Trophoblast cell (in vitro differentiated cells and primary cell): ENCODE results near the gene RPTOR.

ENCODE experiments used
- DNase-seq, 2 donors: peaks; one replicate each; pipeline ENCODE4 v3.0.0-alpha.2; 2016
- H2AFZ ChIP-seq: 2 replicates; pipeline ENCODE4 v1.6.1; 2013; ENCODE audit warnings: low read length, moderate library complexity, mild to moderate bottlenecking; ENCODE audit not compliant: insufficient read depth, poor library complexity
- H2AK5ac ChIP-seq: 2 replicates; pipeline ENCODE4 v1.6.1; 2013; ENCODE audit warnings: mild to moderate bottlenecking, low read length
- H2BK120ac ChIP-seq: 2 replicates; pipeline ENCODE4 v1.6.1; 2013; ENCODE audit warnings: low read length, mild to moderate bottlenecking, moderate library complexity; ENCODE audit not compliant: insufficient read depth, poor library complexity
- H2BK12ac ChIP-seq: 2 replicates; pipeline ENCODE4 v1.6.1; 2013; ENCODE audit warnings: mild to moderate bottlenecking, low read length, moderate library complexity
- H2BK5ac ChIP-seq: 2 replicates; pipeline ENCODE4 v1.6.1; 2013; ENCODE audit warnings: low read length, low read depth, moderate library complexity, mild to moderate bottlenecking; ENCODE audit not compliant: poor library complexity
- H3K14ac ChIP-seq: 2 replicates; pipeline ENCODE4 v1.6.1; 2013; ENCODE audit warnings: mild to moderate bottlenecking, low read length
- H3K18ac ChIP-seq: 2 replicates; pipeline ENCODE4 v1.6.1; 2013; ENCODE audit warnings: mild to moderate bottlenecking, low read length
- H3K23ac ChIP-seq: 2 replicates; pipeline ENCODE4 v1.6.1; 2013; ENCODE audit warnings: low read length
- H3K27ac ChIP-seq: 2 replicates; pipeline ENCODE4 v1.5.1; 2013; ENCODE audit warnings: low read depth, mild to moderate bottlenecking, inconsistent platforms, low read length, moderate library complexity
- H3K27me3 ChIP-seq: 2 replicates; pipeline ENCODE4 v1.6.1; 2013; ENCODE audit warnings: inconsistent platforms, mild to moderate bottlenecking, low read length, moderate library complexity; ENCODE audit not compliant: insufficient read depth
- H3K36me3 ChIP-seq, 2 experiments: 1 replicate in 1 of 2; 2 replicates in 1 of 2; pipeline ENCODE4 v1.6.1; 2013; ENCODE audit warnings: low read length in 2 of 2, mild to moderate bottlenecking in 2 of 2, moderate library complexity in 1 of 2; ENCODE audit not compliant: insufficient read depth in 2 of 2, control insufficient read depth in 1 of 2
- H3K4ac ChIP-seq: 2 replicates; pipeline ENCODE4 v1.6.1; 2013; ENCODE audit warnings: low read depth, mild to moderate bottlenecking, low read length, moderate library complexity
- H3K4me1 ChIP-seq, 2 experiments: 1 replicate in 1 of 2; 2 replicates in 1 of 2; pipeline ENCODE4 v1.6.1; 2013; ENCODE audit warnings: low read length in 2 of 2, mild to moderate bottlenecking in 2 of 2, moderate library complexity in 1 of 2; ENCODE audit not compliant: insufficient read depth in 2 of 2, control insufficient read depth in 1 of 2
- H3K4me2 ChIP-seq: 2 replicates; pipeline ENCODE4 v1.6.1; 2013; ENCODE audit warnings: inconsistent platforms, mild to moderate bottlenecking, low read length, moderate library complexity
- H3K4me3 ChIP-seq: 2 replicates; pipeline ENCODE4 v1.5.1; 2013; ENCODE audit warnings: mild to moderate bottlenecking, low read depth, low read length, inconsistent platforms
- H3K79me1 ChIP-seq: one replicate; pipeline ENCODE4 v1.6.1; 2013; ENCODE audit warnings: low read length
- H3K79me2 ChIP-seq: 2 replicates; pipeline ENCODE4 v1.6.1; 2013; ENCODE audit warnings: low read length, mild to moderate bottlenecking; ENCODE audit not compliant: control insufficient read depth, insufficient read depth, poor library complexity
- H3K9ac ChIP-seq: 2 replicates; pipeline ENCODE4 v1.6.1; 2013; ENCODE audit warnings: mild to moderate bottlenecking, low read length
- H3K9me3 ChIP-seq: 2 replicates; pipeline ENCODE4 v1.6.1; 2013; ENCODE audit warnings: low read depth, mild to moderate bottlenecking, control low read depth, inconsistent platforms, low read length; ENCODE audit not compliant: insufficient read depth
- H4K12ac ChIP-seq: 2 replicates; pipeline ENCODE4 v1.6.1; 2013; ENCODE audit warnings: low read depth, mild to moderate bottlenecking, low read length, moderate library complexity
- H4K8ac ChIP-seq: 2 replicates; pipeline ENCODE4 v1.6.1; 2013; ENCODE audit warnings: low read depth, mild to moderate bottlenecking, low read length, moderate library complexity
- H4K91ac ChIP-seq: one replicate; pipeline ENCODE4 v1.6.1; 2013; ENCODE audit warnings: low read depth, mild to moderate bottlenecking, low read length, moderate library complexity
- WGBS: extraction: QIAGEN DNeasy Blood & Tissue Kit; methylation state at CpG from one replicate; pipeline ENCODE4 v1.1.7; 2013; ENCODE audit warnings: missing lambda C conversion rate; ENCODE audit not compliant: insufficient read length, insufficient coverage; ENCODE audit errors: extremely low coverage; 5-methylcytosine and 5-hydroxymethylcytosine counted together

The RPTOR gene

DNA sequence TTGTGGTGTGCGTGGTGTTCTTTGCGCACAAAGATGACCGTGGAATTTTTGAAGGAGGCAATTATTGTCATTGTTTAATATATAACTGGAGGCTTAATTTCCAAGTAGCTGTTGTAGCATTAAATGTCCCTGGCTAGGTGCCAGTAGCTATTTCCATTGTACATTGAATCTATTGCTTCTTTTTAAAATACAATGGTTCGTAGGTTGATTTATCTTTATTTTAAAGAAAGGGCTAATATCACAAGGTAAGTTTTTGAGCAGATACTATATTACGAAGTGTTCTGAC, 127.1 kb downstream of the RPTOR start:
- WGBS: no CpG with 5 or more reads among the region's 5 CpGs
- no peak overlapping the region for H2BK5ac ChIP-seq
- no peak overlapping the region for H3K18ac ChIP-seq
- peaks cover 2% of the 10 kb centered on the region for H3K79me1 ChIP-seq
- H3K9ac ChIP-seq: no peak overlapping the region
- H3K36me3 ChIP-seq: no peaks in the 10 kb centered on the region
- no peak overlapping the region for H3K14ac ChIP-seq
- peaks cover 3% of the 10 kb centered on the region for H3K79me2 ChIP-seq
- H2BK120ac ChIP-seq: no peak overlapping the region
- no peak overlapping the region for H3K27ac ChIP-seq
- no peak overlapping the region for H2BK12ac ChIP-seq
- no peak overlapping the region for H4K12ac ChIP-seq
- peaks cover 5 to 10% of the 10 kb centered on the region in 2 experiments for H3K4me1 ChIP-seq
- no peak overlapping the region for H2AFZ ChIP-seq
- H3K4me2 ChIP-seq: no peak overlapping the region
- no peak overlapping the region for H4K8ac ChIP-seq
- H3K4ac ChIP-seq: no peak overlapping the region
- H3K4me3 ChIP-seq: no peak overlapping the region
- H3K23ac ChIP-seq: no peak overlapping the region
- H2AK5ac ChIP-seq: no peak overlapping the region
- no peaks in the 10 kb centered on the region for H3K27me3 ChIP-seq
- no peak for DNase-seq
- H3K9me3 ChIP-seq: no peaks in the 10 kb centered on the region
- no peak overlapping the region for H4K91ac ChIP-seq

DNA sequence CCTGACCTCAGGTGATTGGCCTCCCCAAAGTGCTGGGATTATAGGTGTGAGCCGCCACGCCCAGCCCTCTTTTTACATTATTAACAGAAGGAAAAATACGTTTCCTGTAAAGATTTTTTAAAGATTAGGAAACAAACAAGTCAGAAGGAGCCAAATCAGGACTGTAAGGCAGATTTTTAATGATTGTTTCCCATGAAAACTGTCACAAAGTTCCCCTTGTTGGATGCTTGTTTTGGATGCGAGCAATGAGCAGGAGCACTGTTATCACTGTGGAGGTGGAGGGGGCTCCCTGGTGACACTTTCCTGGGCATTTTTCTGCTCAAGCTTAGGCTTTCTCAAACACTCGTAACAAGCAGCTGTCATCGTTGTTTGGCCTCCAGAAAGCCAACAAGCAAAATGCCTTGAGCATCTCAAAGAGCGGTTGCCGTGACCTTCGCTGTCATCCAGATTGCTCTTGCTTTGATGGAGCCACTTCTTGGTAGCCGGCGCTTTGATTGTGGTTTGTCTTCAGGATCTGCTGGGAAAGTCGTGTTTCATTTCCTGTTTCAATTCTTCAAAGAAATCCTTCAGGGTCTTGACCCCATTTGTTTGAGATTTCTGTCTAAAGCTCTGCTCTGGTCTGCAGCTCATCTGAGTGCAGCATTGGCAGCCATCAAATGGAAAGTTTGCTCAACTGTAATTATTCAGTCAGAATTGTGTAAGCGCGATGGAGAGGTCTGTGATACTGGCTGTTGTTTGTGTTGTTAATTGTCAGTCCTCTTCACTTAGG, 128.7 kb downstream of the RPTOR start:
- peak overlapping the region; percentile 38 for H3K27ac ChIP-seq
- H3K4me1 ChIP-seq: peaks cover 4 to 7% of the 10 kb centered on the region in 2 experiments
- H3K9ac ChIP-seq: no peak overlapping the region
- no peak overlapping the region for H2AK5ac ChIP-seq
- H4K91ac ChIP-seq: no peak overlapping the region
- no peak overlapping the region for H4K8ac ChIP-seq
- no peak overlapping the region for H2BK12ac ChIP-seq
- no peaks in the 10 kb centered on the region for H3K27me3 ChIP-seq
- no peak overlapping the region for H3K4me3 ChIP-seq
- H3K9me3 ChIP-seq: no peaks in the 10 kb centered on the region
- peaks cover 3% of the 10 kb centered on the region for H3K79me2 ChIP-seq
- no peak overlapping the region for H3K18ac ChIP-seq
- no peak overlapping the region for H2AFZ ChIP-seq
- no CpG with 5 or more reads among the region's 14 CpGs for WGBS
- H2BK120ac ChIP-seq: no peak overlapping the region
- no peak overlapping the region for H2BK5ac ChIP-seq
- H3K14ac ChIP-seq: no peak overlapping the region
- no peak overlapping the region for H3K23ac ChIP-seq
- H3K4ac ChIP-seq: no peak overlapping the region
- H3K4me2 ChIP-seq: no peak overlapping the region
- no peaks in the 10 kb centered on the region for H3K36me3 ChIP-seq
- no peak overlapping the region for H4K12ac ChIP-seq
- peaks cover 2% of the 10 kb centered on the region for H3K79me1 ChIP-seq
- no peak for DNase-seq

DNA sequence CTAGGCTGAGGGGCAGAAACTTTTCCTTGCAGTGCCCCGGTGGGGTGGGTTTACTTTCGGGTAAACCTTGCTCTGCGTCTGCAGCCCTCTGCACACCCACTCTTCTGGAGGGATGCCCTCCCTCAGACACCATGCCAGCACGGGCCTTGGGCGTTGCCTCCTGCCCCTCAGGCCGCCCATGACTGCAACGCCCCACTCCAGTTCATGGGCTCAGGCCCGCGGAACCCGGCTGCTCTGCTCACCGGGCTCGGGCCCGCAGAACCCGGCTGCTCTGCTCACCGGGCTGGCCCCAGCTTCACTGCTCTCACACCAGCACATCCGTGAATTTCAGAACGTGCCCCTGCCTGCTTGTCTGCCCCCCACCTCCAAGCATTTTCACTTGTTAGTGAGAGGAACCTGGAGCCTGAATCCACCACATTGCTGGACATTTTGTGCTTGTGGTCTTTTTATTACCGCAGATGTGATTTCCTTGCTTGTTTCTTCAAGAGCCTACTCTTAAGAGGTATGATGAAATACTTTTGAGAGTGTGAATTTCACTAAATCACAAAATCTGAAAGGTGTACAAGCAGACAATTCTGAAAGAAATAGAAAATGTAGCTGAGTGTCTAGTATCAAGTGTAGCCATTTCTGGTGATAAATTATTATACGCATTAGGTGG, 130.9 kb downstream of the RPTOR start:
- no peak overlapping the region for H3K9ac ChIP-seq
- no peak overlapping the region for H4K8ac ChIP-seq
- H4K12ac ChIP-seq: no peak overlapping the region
- H3K4me3 ChIP-seq: no peak overlapping the region
- H2BK12ac ChIP-seq: no peak overlapping the region
- no peaks in the 10 kb centered on the region for H3K36me3 ChIP-seq
- H3K23ac ChIP-seq: no peak overlapping the region
- H4K91ac ChIP-seq: no peak overlapping the region
- no peak overlapping the region for H2BK5ac ChIP-seq
- H2BK120ac ChIP-seq: no peak overlapping the region
- H3K79me2 ChIP-seq: peaks cover 1% of the 10 kb centered on the region
- no peak overlapping the region for H2AFZ ChIP-seq
- peaks cover 2% of the 10 kb centered on the region for H3K79me1 ChIP-seq
- H3K4me2 ChIP-seq: no peak overlapping the region
- DNase-seq: no peak
- no peak overlapping the region for H3K18ac ChIP-seq
- no peaks in the 10 kb centered on the region for H3K27me3 ChIP-seq
- no peak overlapping the region for H3K14ac ChIP-seq
- H3K4me1 ChIP-seq: peaks cover 14 to 17% of the 10 kb centered on the region in 2 experiments
- H2AK5ac ChIP-seq: no peak overlapping the region
- H3K4ac ChIP-seq: no peak overlapping the region
- no peaks in the 10 kb centered on the region for H3K9me3 ChIP-seq
- WGBS: no CpG with 5 or more reads among the region's 19 CpGs
- H3K27ac ChIP-seq: no peak overlapping the region

DNA sequence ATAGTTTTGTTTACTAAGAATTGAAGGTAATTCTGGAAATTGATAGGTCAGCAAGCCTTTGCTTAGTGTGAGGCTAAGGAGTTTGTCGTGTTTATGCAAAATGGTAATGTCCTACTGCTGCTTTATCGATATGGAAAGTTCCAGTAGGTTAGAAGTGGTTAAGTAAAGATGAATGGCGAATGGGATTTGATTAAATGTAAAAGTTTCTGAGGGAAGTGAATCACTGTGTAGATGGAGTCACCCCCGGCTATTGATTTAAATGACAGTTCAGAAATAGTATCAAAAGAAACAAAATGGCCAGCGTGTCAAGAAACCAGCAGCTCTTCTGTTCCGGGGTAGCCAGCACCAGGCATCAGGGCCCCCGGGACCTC, 131.4 kb downstream of the RPTOR start:
- DNase-seq: no peak
- Histone ChIP-seq H2BK120ac (no peak overlapping the region), H3K27me3 (no peaks in the 10 kb centered on the region), H3K9ac (no peak overlapping the region), H3K14ac (no peak overlapping the region), H3K27ac (no peak overlapping the region), H3K4me1 (peaks cover 14 to 16% of the 10 kb centered on the region in 2 experiments), H3K9me3 (no peaks in the 10 kb centered on the region), H4K12ac (no peak overlapping the region), H3K79me1 (peaks cover 2% of the 10 kb centered on the region), H2BK5ac (no peak overlapping the region), H3K79me2 (no peaks in the 10 kb centered on the region), H2AK5ac (no peak overlapping the region), H2AFZ (no peak overlapping the region), H3K18ac (no peak overlapping the region), H3K36me3 (no peaks in the 10 kb centered on the region), H4K91ac (no peak overlapping the region), H2BK12ac (no peak overlapping the region), H3K4me2 (no peak overlapping the region), H4K8ac (no peak overlapping the region), H3K4ac (no peak overlapping the region), H3K4me3 (no peak overlapping the region), H3K23ac (no peak overlapping the region)
- WGBS: 90% methylated on average over 1 of the region's 7 CpGs
